GM18951 (cell line): Measurements from ENCODE around the gene SBF2.

Experiments used
- POLR2A ChIP-seq: IDR thresholded peaks from 4 replicates; pipeline ENCODE4 v1.6.1; 2011; ENCODE audit warnings: mild to moderate bottlenecking; ENCODE audit not compliant: insufficient read length, insufficient read depth; ENCODE audit errors: extremely low read depth
- in situ Hi-C: fragments of 300-500 bp; cut with MboI; formaldehyde crosslinking; loops from one replicate; pipeline ENCODE4 v1.12.0; 2022; ENCODE audit warnings: low sequenced_read_pairs, mixed read lengths, inconsistent platforms; ENCODE audit not compliant: unreplicated experiment

Gene SBF2

GRCh38 chr11:9790703-9791102, 503.3 kb downstream of the SBF2 start:
- TF ChIP-seq POLR2A = no peak
- in situ Hi-C loops = no loop called here

- in situ Hi-C loops = no loop called here
- TF ChIP-seq POLR2A = no peak
Measured at GRCh38 chr11:9789910-9790309, 504.1 kb downstream of the SBF2 start.

- in situ Hi-C loops = no loop called here
- TF ChIP-seq POLR2A = no peak
Measured at GRCh38 chr11:9787981-9788521, 506.0 kb downstream of the SBF2 start.

GRCh38 chr11:9787260-9787659, 506.8 kb downstream of the SBF2 start:
- in situ Hi-C loops = no loop called here
- no peak for TF ChIP-seq POLR2A

- in situ Hi-C loops = no loop called here
- TF ChIP-seq POLR2A = no peak
Measured at GRCh38 chr11:9784602-9785315, 509.3 kb downstream of the SBF2 start.

GRCh38 chr11:9783986-9784385, 510.0 kb downstream of the SBF2 start:
- in situ Hi-C loops = no loop called here

GRCh38 chr11:9780929-9781328, 513.1 kb downstream of the SBF2 start:
- no peak for TF ChIP-seq POLR2A
- in situ Hi-C loops = no loop called here

More at GRCh38 chr11:9783986-9784385, 510.0 kb downstream of the SBF2 start:
- no peak for TF ChIP-seq POLR2A

GRCh38 chr11:9777525-9777924, 516.5 kb downstream of the SBF2 start:
- TF ChIP-seq POLR2A = no peak
- in situ Hi-C loops = no loop called here

GRCh38 chr11:9777066-9777465, 517.0 kb downstream of the SBF2 start:
- in situ Hi-C loops = no loop called here
- TF ChIP-seq POLR2A = no peak

- TF ChIP-seq POLR2A = no peak
- in situ Hi-C loops = no loop called here
Measured at GRCh38 chr11:9776203-9776602, 517.8 kb downstream of the SBF2 start.

- in situ Hi-C loops = no loop called here
- TF ChIP-seq POLR2A = no peak
Measured at GRCh38 chr11:9775398-9775779, 518.6 kb downstream of the SBF2 start.

GRCh38 chr11:9774591-9775397, 519.2 kb downstream of the SBF2 start:
- TF ChIP-seq POLR2A = no peak
- in situ Hi-C loops = loop anchor here (25.0 kb wide), 1 partner anchor 538 kb away; the partner anchor contains the start of gene ADM

- in situ Hi-C loops = loop anchor here (25.0 kb wide), 1 partner anchor 538 kb away; the partner anchor contains the start of gene ADM
- no peak for TF ChIP-seq POLR2A
Measured at GRCh38 chr11:9774109-9774508, 519.9 kb downstream of the SBF2 start.
